ENCODE measurements around the gene ONECUT1. TPM values are rescaled to one million over a fixed set of nuclear protein-coding genes. Genes with fewer than 3 reads are reported as not detected.

The ONECUT1 gene
- total and polyA plus RNA-seq, 10 of the 15 experiments (the other 5 are each of a cell fraction or from before 2014, with no cell fraction given): 0.28 TPM; not detected in 9

DNA sequence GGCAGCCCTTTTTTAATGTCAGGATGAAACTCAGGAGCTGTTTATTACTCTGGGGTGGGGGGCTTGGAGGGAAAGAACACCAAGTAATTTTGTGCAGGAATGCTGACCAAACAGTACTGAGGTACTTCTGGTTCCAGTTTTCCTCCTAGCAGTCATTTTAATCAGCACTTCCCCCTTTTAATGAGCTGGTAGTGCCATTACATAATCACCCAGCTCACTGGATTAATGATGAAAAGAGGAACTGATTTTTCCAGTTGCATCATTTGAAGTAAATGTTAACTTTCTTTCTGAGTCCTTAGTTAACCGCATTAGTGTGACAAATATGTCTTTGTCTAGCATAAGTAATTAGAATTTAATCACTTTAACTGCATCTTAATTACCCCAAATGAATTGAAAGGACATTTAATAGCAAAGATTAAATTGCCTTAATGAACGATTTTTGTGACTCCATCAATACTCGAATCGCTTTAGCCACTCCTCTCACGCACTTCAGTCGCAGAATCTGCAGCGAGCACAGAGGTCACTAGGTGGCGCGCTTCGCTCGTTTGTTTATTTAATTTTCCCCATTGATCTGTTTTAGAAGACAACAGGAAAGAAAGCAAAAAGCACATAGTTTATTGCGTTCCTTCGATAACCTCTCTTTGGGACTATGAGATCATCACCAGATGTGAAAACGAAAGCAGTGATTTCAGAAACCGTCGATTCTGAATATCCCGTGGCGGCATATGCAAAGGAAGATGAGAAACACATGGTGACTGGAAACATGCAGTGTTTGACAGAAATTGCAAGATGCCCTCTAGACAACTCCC, 9.8 kb downstream of the ONECUT1 start (continued):
- TF ChIP-seq, protein P1, sequence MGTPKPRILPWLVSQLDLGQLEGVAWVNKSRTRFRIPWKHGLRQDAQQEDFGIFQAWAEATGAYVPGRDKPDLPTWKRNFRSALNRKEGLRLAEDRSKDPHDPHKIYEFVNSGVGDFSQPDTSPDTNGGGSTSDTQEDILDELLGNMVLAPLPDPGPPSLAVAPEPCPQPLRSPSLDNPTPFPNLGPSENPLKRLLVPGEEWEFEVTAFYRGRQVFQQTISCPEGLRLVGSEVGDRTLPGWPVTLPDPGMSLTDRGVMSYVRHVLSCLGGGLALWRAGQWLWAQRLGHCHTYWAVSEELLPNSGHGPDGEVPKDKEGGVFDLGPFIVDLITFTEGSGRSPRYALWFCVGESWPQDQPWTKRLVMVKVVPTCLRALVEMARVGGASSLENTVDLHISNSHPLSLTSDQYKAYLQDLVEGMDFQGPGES (IDR thresholded peaks at IDR 0.05): no peak
- TF ChIP-seq NBN (IDR thresholded peaks at IDR 0.05) (0 out of 2 replicates have a peak, but pooled peaks have one; percentile 39), SREBF2 (IDR thresholded peaks at IDR 0.05; ENCODE audit: low read length) (no peak)
- TF ChIP-seq, protein P2, sequence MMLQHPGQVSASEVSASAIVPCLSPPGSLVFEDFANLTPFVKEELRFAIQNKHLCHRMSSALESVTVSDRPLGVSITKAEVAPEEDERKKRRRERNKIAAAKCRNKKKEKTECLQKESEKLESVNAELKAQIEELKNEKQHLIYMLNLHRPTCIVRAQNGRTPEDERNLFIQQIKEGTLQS (IDR thresholded peaks at IDR 0.05; ENCODE audit: borderline replicate concordance, extremely low read depth, low read depth, low read length): no peak
- TF ChIP-seq, protein P3, sequence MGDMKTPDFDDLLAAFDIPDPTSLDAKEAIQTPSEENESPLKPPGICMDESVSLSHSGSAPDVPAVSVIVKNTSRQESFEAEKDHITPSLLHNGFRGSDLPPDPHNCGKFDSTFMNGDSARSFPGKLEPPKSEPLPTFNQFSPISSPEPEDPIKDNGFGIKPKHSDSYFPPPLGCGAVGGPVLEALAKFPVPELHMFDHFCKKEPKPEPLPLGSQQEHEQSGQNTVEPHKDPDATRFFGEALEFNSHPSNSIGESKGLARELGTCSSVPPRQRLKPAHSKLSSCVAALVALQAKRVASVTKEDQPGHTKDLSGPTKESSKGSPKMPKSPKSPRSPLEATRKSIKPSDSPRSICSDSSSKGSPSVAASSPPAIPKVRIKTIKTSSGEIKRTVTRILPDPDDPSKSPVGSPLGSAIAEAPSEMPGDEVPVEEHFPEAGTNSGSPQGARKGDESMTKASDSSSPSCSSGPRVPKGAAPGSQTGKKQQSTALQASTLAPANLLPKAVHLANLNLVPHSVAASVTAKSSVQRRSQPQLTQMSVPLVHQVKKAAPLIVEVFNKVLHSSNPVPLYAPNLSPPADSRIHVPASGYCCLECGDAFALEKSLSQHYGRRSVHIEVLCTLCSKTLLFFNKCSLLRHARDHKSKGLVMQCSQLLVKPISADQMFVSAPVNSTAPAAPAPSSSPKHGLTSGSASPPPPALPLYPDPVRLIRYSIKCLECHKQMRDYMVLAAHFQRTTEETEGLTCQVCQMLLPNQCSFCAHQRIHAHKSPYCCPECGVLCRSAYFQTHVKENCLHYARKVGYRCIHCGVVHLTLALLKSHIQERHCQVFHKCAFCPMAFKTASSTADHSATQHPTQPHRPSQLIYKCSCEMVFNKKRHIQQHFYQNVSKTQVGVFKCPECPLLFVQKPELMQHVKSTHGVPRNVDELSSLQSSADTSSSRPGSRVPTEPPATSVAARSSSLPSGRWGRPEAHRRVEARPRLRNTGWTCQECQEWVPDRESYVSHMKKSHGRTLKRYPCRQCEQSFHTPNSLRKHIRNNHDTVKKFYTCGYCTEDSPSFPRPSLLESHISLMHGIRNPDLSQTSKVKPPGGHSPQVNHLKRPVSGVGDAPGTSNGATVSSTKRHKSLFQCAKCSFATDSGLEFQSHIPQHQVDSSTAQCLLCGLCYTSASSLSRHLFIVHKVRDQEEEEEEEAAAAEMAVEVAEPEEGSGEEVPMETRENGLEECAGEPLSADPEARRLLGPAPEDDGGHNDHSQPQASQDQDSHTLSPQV (IDR thresholded peaks at IDR 0.05): peak; percentile 65; the same call in 1 of the 2 replicates
